Testis (tissue), 3 donors: ENCODE data around the gene ITIH4. TPM values are rescaled to one million over a fixed set of nuclear protein-coding genes. Genes with fewer than 3 reads are reported as not detected.

Experiments
- DNase-seq: peaks from one replicate; pipeline ENCODE4 v3.0.0-alpha.2; 2019
- H3K27ac ChIP-seq, 2 donors: fragments of 200-600 bp; sonication (generic); one replicate each; pipeline ENCODE4 v1.5.1; 2019
- H3K27me3 ChIP-seq: fragments of 200-600 bp; sonication (generic); one replicate; pipeline ENCODE4 v1.5.1; 2019
- H3K36me3 ChIP-seq: fragments of 200-600 bp; sonication (generic); one replicate; pipeline ENCODE4 v1.5.1; 2017; ENCODE audit warnings: low read depth; ENCODE audit errors: missing control alignments
- H3K4me1 ChIP-seq: fragments of 200-600 bp; sonication (generic); one replicate; pipeline ENCODE4 v1.5.1; 2019
- H3K4me3 ChIP-seq, 2 donors: fragments of 200-600 bp; sonication (generic); one replicate each; pipeline ENCODE4 v1.5.1; 2017 to 2019
- H3K9me3 ChIP-seq: fragments of 200-600 bp; sonication (generic); one replicate; pipeline ENCODE4 v1.5.1; 2017
- POLR2A ChIP-seq: fragments of 450-650 bp; IDR thresholded peaks from one replicate; pipeline ENCODE4 v1.6.1; 2017; ENCODE audit warnings: antibody characterized with exemption, mild to moderate bottlenecking, moderate library complexity
- WGBS, 2 donors: methylation state at CpG; one replicate each; pipeline ENCODE4 v1.1.5; 2018; 5-methylcytosine and 5-hydroxymethylcytosine counted together
- intact Hi-C: fragments of 100-400 bp; cut with DNase I; formaldehyde crosslinking; loops from one replicate; pipeline ENCODE4 v1.15.1; 2023; ENCODE audit warnings: low total_unique reads
- polyA plus RNA-seq: library from polyadenylated mRNA; stranded (reverse); fragments of 350-450 nt; fragmentation: Illumina TruSeq; extraction: RNeasy Lipid Tissue Mini Kit (QIAGEN cat#74804); gene quantifications from one replicate; pipeline ENCODE4 v1.2.3, GENCODE V29; 2014; ENCODE audit warnings: low read depth, low replicate concordance; ENCODE audit not compliant: insufficient read depth
- total RNA-seq, 2 donors: library from RNA; depleted of rRNA; stranded (reverse); fragments of >200 nt; gene quantifications; one replicate each; pipeline ENCODE4 v1.2.3, GENCODE V29; 2016
- TF ChIP-seq, protein P1 (sequence below), 3 experiments: fragments of 450-650 bp in 2 of 3; fragments of 200-600 bp in 1 of 3; sonication (generic) in 1 of 3; IDR thresholded peaks; one replicate each; pipeline ENCODE4 v1.5.1; 2016 to 2019; ENCODE audit warnings: antibody characterized with exemption in 3 of 3, mild to moderate bottlenecking in 2 of 3, moderate library complexity in 1 of 3

Gene ITIH4
- total and polyA plus RNA-seq, 3 donors from 2014 or later: 16.8 to 30.2 (median 19.9) TPM

DNA sequence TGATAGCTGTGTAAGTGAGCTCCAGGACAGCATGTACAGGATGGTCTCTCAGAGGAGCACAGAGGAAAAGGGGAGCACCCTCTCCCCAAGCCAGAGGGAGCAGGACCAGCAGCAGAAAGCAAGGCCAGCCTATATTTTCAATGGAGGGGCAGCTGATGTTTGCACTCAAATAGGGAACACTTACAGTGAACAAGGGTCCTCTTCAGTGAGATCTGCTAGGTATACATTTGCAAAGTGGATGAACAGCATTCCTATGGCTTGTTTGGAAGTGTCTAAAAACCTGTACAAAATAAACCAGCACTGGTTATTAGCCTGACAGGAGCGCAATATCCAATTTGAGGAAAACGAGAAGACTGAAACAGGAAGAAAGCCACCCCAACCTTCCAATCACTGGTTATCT is 21.9 kb upstream of the ITIH4 start:
- Histone ChIP-seq H3K27ac (no peak overlapping the region), H3K9me3 (no peaks in the 10 kb centered on the region), H3K4me1 (no peaks in the 10 kb centered on the region), H3K27me3 (no peaks in the 10 kb centered on the region), H3K4me3 (no peak overlapping the region), H3K36me3 (no peaks in the 10 kb centered on the region)
- intact Hi-C loops: no loop called here
- TF ChIP-seq, protein P1, sequence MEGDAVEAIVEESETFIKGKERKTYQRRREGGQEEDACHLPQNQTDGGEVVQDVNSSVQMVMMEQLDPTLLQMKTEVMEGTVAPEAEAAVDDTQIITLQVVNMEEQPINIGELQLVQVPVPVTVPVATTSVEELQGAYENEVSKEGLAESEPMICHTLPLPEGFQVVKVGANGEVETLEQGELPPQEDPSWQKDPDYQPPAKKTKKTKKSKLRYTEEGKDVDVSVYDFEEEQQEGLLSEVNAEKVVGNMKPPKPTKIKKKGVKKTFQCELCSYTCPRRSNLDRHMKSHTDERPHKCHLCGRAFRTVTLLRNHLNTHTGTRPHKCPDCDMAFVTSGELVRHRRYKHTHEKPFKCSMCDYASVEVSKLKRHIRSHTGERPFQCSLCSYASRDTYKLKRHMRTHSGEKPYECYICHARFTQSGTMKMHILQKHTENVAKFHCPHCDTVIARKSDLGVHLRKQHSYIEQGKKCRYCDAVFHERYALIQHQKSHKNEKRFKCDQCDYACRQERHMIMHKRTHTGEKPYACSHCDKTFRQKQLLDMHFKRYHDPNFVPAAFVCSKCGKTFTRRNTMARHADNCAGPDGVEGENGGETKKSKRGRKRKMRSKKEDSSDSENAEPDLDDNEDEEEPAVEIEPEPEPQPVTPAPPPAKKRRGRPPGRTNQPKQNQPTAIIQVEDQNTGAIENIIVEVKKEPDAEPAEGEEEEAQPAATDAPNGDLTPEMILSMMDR (IDR thresholded peaks at IDR 0.05): no peak
- TF ChIP-seq POLR2A: no peak
- 69 to 79% methylated on average over 2 of the region's 2 CpGs for WGBS, 2 donors
- no peak for DNase-seq

DNA sequence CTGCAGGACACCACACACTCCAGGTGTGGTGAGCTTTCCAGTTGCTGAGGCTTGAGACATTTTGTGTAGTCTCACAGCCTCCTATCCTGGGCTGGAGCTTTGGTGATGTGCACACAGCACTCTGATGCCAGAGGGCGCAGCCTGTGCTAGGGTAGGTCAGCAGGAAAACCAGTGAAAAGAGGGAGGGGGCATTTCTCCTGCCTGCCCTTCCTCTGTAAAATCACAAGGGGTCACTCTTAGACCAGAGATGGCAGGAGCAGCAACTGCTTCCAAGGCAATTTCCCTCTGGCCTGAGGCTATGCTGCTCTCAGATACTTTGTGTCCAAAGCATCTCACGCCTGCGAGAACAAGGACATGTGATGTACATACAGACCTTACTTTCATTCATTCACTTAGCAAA is 20.9 kb upstream of the ITIH4 start:
- no peak for TF ChIP-seq POLR2A
- TF ChIP-seq, protein P1 (IDR thresholded peaks at IDR 0.05): peak; percentile 26 to 59 (median 54)
- intact Hi-C loops: no loop called here
- H3K9me3 ChIP-seq: no peaks in the 10 kb centered on the region
- 43 to 69% methylated on average over 3 of the region's 3 CpGs for WGBS, 2 donors
- DNase-seq: peak; percentile 52
- no peaks in the 10 kb centered on the region for H3K36me3 ChIP-seq
- H3K27me3 ChIP-seq: no peaks in the 10 kb centered on the region
- H3K4me3 ChIP-seq: no peak overlapping the region
- H3K27ac ChIP-seq: no peak overlapping the region
- no peaks in the 10 kb centered on the region for H3K4me1 ChIP-seq

- Histone ChIP-seq H3K27me3 (no peaks in the 10 kb centered on the region), H3K36me3 (no peaks in the 10 kb centered on the region), H3K9me3 (no peaks in the 10 kb centered on the region), H3K4me3 (no peak overlapping the region), H3K27ac (no peak overlapping the region), H3K4me1 (peaks cover 4% of the 10 kb centered on the region)
- 96% methylated on average over 15 of the region's 15 CpGs; no CpG with 5 or more reads in 1 of the 2 donors for WGBS, 2 donors
- intact Hi-C loops: no loop called here
- TF ChIP-seq, protein P1 (IDR thresholded peaks at IDR 0.05): no peak
- no peak for TF ChIP-seq POLR2A
- DNase-seq: no peak
These were observed 19.2 kb upstream of the ITIH4 start for GRCh38 chr3:52849656-52850055.

- Histone ChIP-seq H3K4me3 (no peak overlapping the region), H3K36me3 (no peaks in the 10 kb centered on the region), H3K9me3 (no peaks in the 10 kb centered on the region), H3K27me3 (no peaks in the 10 kb centered on the region), H3K27ac (no peak overlapping the region), H3K4me1 (peaks cover 7% of the 10 kb centered on the region)
- 78 to 81% methylated on average over 4 to 7 of the region's 7 CpGs for WGBS, 2 donors
- no peak for DNase-seq
- no peak for TF ChIP-seq POLR2A
- TF ChIP-seq, protein P1 (IDR thresholded peaks at IDR 0.05): no peak
- intact Hi-C loops: no loop called here
These were observed 18.1 kb upstream of the ITIH4 start for GRCh38 chr3:52848617-52849016.

DNA sequence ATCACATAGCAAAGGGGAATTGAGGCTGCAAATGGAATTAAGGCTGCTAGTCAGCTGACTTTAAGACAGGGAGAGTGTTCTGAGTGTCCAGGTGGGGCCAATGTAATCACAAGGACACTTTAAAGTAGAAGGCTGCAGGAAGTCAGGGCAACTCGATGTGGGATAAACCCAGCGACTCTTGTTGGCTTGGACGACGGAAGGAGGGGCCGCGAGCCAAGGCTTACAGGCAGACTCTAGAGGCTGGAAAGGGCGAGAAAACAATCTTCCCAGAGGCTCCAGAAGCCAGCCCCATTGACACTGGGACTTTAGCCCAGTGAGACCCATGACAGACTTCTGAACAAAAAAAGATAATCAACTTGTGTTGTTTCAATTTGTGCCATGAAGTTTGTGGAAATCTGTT is 17.3 kb upstream of the ITIH4 start:
- intact Hi-C loops: no loop called here
- H3K9me3 ChIP-seq: no peaks in the 10 kb centered on the region
- no peaks in the 10 kb centered on the region for H3K36me3 ChIP-seq
- no peaks in the 10 kb centered on the region for H3K27me3 ChIP-seq
- no peak overlapping the region for H3K27ac ChIP-seq
- TF ChIP-seq POLR2A: no peak
- TF ChIP-seq, protein P1 (IDR thresholded peaks at IDR 0.05): no peak
- no peak for DNase-seq
- no peak overlapping the region for H3K4me3 ChIP-seq
- peaks cover 11% of the 10 kb centered on the region for H3K4me1 ChIP-seq
- 81 to 92% methylated on average over 7 of the region's 7 CpGs for WGBS, 2 donors
